B cell (primary cell): ENCODE results near the gene MYO10.

Experiments
- EZH2 ChIP-seq: IDR thresholded peaks from 2 replicates; pipeline ENCODE4 v1.6.1; 2012; ENCODE audit warnings: borderline replicate concordance, low read depth, mild to moderate bottlenecking, moderate library complexity, low read length; ENCODE audit not compliant: insufficient read depth, poor library complexity, severe bottlenecking
- TF ChIP-seq, protein P1 (sequence below): fragments of 200-600 bp; IDR thresholded peaks from one replicate; pipeline ENCODE4 v1.8.0; 2022; ENCODE audit warnings: antibody characterized with exemption, mild to moderate bottlenecking

DNA sequence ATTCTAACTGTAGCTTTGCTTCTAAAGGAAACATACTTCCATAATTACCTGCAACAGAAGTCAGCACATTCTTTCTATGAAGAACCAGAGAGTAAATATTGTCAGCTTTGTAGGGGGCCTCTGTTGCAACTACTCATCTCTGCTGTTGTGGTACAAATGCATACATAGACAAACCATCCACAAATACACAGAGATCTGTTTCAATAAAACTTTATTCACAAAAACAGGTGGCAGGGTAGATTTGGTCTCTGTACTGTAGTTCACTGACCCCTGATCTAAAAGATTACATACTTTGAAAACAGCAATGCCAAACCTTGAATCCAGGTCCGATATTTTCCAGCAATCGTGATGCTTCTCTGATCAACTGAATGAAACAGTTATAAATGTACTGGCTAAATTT lies 274.4 kb downstream of the MYO10 start:
- TF ChIP-seq, protein P1, sequence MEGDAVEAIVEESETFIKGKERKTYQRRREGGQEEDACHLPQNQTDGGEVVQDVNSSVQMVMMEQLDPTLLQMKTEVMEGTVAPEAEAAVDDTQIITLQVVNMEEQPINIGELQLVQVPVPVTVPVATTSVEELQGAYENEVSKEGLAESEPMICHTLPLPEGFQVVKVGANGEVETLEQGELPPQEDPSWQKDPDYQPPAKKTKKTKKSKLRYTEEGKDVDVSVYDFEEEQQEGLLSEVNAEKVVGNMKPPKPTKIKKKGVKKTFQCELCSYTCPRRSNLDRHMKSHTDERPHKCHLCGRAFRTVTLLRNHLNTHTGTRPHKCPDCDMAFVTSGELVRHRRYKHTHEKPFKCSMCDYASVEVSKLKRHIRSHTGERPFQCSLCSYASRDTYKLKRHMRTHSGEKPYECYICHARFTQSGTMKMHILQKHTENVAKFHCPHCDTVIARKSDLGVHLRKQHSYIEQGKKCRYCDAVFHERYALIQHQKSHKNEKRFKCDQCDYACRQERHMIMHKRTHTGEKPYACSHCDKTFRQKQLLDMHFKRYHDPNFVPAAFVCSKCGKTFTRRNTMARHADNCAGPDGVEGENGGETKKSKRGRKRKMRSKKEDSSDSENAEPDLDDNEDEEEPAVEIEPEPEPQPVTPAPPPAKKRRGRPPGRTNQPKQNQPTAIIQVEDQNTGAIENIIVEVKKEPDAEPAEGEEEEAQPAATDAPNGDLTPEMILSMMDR = no peak
- no peak for TF ChIP-seq EZH2
